ENCODE measurements around the gene SNX12.

SNX12 gene

GRCh38 chrX:71068044-71068918 lies at the start of gene SNX12:
SNX12 (minus strand) TSS chrX:71068334; CDS start chrX:71068306, 28 bp downstream.
- H3K9me3 Mint-ChIP-seq, result no peaks in the 10 kb centered on the region
- peaks cover 3% of the 10 kb centered on the region for H3K36me3 Mint-ChIP-seq
- DNase-seq (ENCODE audit: low spot score in 2 of 2), result peak; percentile 75 to 80
- H3K27me3 Mint-ChIP-seq, result no peaks in the 10 kb centered on the region
- peak; percentile 91 for ATAC-seq (ENCODE audit: low read depth)
- H3K27ac Mint-ChIP-seq, result peak within 1 kb of the TSS; percentile 94
- H3K4me3 Mint-ChIP-seq, result peak within 1 kb of the TSS; percentile 97
- H3K4me1 Mint-ChIP-seq, result peaks cover 16% of the 10 kb centered on the region

- no peak for DNase-seq (ENCODE audit: low spot score in 2 of 2)
- peaks cover 4% of the 10 kb centered on the region for H3K36me3 Mint-ChIP-seq
- no peak overlapping the region for H3K4me3 Mint-ChIP-seq
- no peak for ATAC-seq (ENCODE audit: low read depth)
- peak overlapping the region; percentile 97 for H3K27ac Mint-ChIP-seq
- no peaks in the 10 kb centered on the region for H3K9me3 Mint-ChIP-seq
- H3K4me1 Mint-ChIP-seq, result peaks cover 13% of the 10 kb centered on the region
- no peaks in the 10 kb centered on the region for H3K27me3 Mint-ChIP-seq
Measured at GRCh38 chrX:71117358-71117757, 49.2 kb upstream of the SNX12 start.

GRCh38 chrX:71111921-71112431 lies 43.8 kb upstream of the SNX12 start:
- Mint-ChIP-seq H3K36me3 (peaks cover 20% of the 10 kb centered on the region), H3K4me1 (peaks cover 39% of the 10 kb centered on the region), H3K27me3 (no peaks in the 10 kb centered on the region), H3K9me3 (no peaks in the 10 kb centered on the region), H3K4me3 (peak overlapping the region; percentile 98), H3K27ac (peak overlapping the region; percentile 100)
- ATAC-seq (ENCODE audit: low read depth), result peak; percentile 37
- DNase-seq (ENCODE audit: low spot score in 2 of 2), result peak in 1 of 2 donors; percentile 22

DNA sequence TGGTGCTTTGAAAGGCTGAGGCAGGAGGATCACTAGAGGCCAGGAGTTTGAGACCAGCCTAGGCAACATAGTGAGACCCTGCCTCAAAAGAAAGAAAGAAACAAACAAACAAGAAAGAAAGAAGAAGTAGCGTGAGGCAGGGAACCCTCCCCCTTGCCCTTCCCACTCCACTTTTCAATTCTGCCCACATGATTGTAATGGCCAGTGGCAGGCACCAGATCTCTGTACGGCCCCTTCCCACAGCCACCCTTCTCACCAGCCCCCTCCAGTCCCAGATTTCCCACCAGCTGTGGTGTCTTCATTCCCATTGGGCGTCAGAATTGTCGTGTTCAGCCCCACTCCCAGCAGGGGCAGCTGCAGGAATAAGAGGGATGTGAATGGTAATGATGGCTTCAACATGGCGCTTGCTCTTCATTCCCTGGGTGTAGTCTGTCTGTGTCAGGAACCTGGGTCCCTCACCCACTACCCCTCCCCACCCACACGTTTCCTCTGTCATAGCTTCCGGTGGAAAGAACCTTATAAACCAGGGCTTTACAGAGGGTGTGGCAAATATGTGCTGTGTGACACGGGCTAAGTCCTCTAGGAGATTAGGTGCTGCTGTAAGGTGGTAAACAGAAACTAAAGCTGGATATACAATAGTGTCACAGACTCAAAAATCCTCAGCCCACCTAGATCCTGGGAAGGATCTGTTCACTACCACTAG lies 43.2 kb upstream of the SNX12 start, which contains the start of gene IL2RG:
Gene IL2RG, minus strand, starts transcription at position 437 of the 703 bp plus-strand sequence. Its CDS starts 38 bp downstream, at position 399.
- DNase-seq (ENCODE audit: low spot score in 2 of 2) (peak; percentile 58 to 70), ATAC-seq (ENCODE audit: low read depth) (peak; percentile 91)
- H3K9me3 Mint-ChIP-seq, result no peaks in the 10 kb centered on the region
- H3K27ac Mint-ChIP-seq, result peak within 1 kb of the TSS; percentile 100
- peak within 1 kb of the TSS; percentile 98 for H3K4me3 Mint-ChIP-seq
- no peaks in the 10 kb centered on the region for H3K27me3 Mint-ChIP-seq
- H3K36me3 Mint-ChIP-seq, result peaks cover 24% of the 10 kb centered on the region
- H3K4me1 Mint-ChIP-seq, result peaks cover 43% of the 10 kb centered on the region

- ATAC-seq (ENCODE audit: low read depth), result no peak
- H3K27me3 Mint-ChIP-seq, result no peaks in the 10 kb centered on the region
- peaks cover 26% of the 10 kb centered on the region for H3K36me3 Mint-ChIP-seq
Measured at GRCh38 chrX:71109051-71109450, 40.9 kb upstream of the SNX12 start.

GRCh38 chrX:71107762-71108360 lies 39.7 kb upstream of the SNX12 start:
- no peaks in the 10 kb centered on the region for H3K9me3 Mint-ChIP-seq
- peaks cover 61% of the 10 kb centered on the region for H3K4me1 Mint-ChIP-seq
- no peaks in the 10 kb centered on the region for H3K27me3 Mint-ChIP-seq
- no peak for DNase-seq (ENCODE audit: low spot score in 2 of 2)
- peak overlapping the region; percentile 100 for H3K27ac Mint-ChIP-seq
- peak overlapping the region; percentile 98 for H3K4me3 Mint-ChIP-seq
- H3K36me3 Mint-ChIP-seq, result peaks cover 26% of the 10 kb centered on the region
- no peak for ATAC-seq (ENCODE audit: low read depth)

More at GRCh38 chrX:71109051-71109450, 40.9 kb upstream of the SNX12 start:
- Mint-ChIP-seq H3K9me3 (no peaks in the 10 kb centered on the region), H3K4me1 (peaks cover 54% of the 10 kb centered on the region), H3K27ac (peak overlapping the region; percentile 100), H3K4me3 (peak overlapping the region; percentile 98)
- DNase-seq (ENCODE audit: low spot score in 2 of 2), result no peak

GRCh38 chrX:71107245-71107644 lies 39.1 kb upstream of the SNX12 start:
- H3K9me3 Mint-ChIP-seq, result no peaks in the 10 kb centered on the region
- H3K36me3 Mint-ChIP-seq, result peaks cover 26% of the 10 kb centered on the region
- no peak for DNase-seq (ENCODE audit: low spot score in 2 of 2)
- peaks cover 62% of the 10 kb centered on the region for H3K4me1 Mint-ChIP-seq
- H3K27me3 Mint-ChIP-seq, result no peaks in the 10 kb centered on the region
- ATAC-seq (ENCODE audit: low read depth), result no peak
- H3K27ac Mint-ChIP-seq, result no peak overlapping the region
- H3K4me3 Mint-ChIP-seq, result no peak overlapping the region

DNA sequence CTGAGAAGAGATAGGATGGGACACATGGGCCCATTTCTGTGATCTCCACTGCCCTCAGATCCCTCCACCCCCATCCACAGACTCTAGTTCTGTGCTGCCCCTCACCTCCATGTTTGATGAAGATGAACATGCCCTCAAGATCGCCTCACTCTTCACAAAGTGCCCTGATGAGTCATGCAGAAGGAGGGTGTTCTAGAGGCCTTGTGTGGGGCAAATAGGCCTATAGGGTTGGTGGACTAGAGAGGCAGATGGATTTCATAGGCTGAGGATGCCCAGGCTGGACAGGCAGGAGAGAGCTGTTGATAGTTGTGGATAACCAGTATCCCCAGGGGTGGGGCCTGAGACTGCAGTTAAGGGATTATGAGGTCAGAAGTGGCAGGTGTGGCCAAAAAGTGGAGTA lies 38.3 kb upstream of the SNX12 start, which contains the start of gene CXorf65:
Gene CXorf65, minus strand, starts transcription at position 314 of the 400 bp plus-strand sequence. Its CDS starts 184 bp downstream, at position 130.
- Mint-ChIP-seq H3K36me3 (peaks cover 26% of the 10 kb centered on the region), H3K27ac (peak within 1 kb of the TSS; percentile 77), H3K9me3 (no peaks in the 10 kb centered on the region), H3K4me3 (peak within 1 kb of the TSS; percentile 4), H3K27me3 (no peaks in the 10 kb centered on the region), H3K4me1 (peaks cover 59% of the 10 kb centered on the region)
- DNase-seq (ENCODE audit: low spot score in 2 of 2), result no peak
- no peak for ATAC-seq (ENCODE audit: low read depth)

- peak overlapping the region; percentile 77 for H3K27ac Mint-ChIP-seq
- peaks cover 58% of the 10 kb centered on the region for H3K4me1 Mint-ChIP-seq
- H3K9me3 Mint-ChIP-seq, result no peaks in the 10 kb centered on the region
- no peaks in the 10 kb centered on the region for H3K27me3 Mint-ChIP-seq
- no peak overlapping the region for H3K4me3 Mint-ChIP-seq
- DNase-seq (ENCODE audit: low spot score in 2 of 2), result no peak
- ATAC-seq (ENCODE audit: low read depth), result peak; percentile 15
- H3K36me3 Mint-ChIP-seq, result peaks cover 22% of the 10 kb centered on the region
Measured at GRCh38 chrX:71105628-71106027, 37.5 kb upstream of the SNX12 start.

GRCh38 chrX:71103110-71103983 lies 35.2 kb upstream of the SNX12 start:
- ATAC-seq (ENCODE audit: low read depth) (peak; percentile 56), DNase-seq (ENCODE audit: low spot score in 2 of 2) (no peak)
- Mint-ChIP-seq H3K9me3 (no peaks in the 10 kb centered on the region), H3K4me3 (peak overlapping the region; percentile 62), H3K27ac (peak overlapping the region; percentile 92), H3K27me3 (no peaks in the 10 kb centered on the region), H3K36me3 (peaks cover 12% of the 10 kb centered on the region), H3K4me1 (peaks cover 51% of the 10 kb centered on the region)

- peak overlapping the region; percentile 62 for H3K4me3 Mint-ChIP-seq
- H3K36me3 Mint-ChIP-seq, result peaks cover 6% of the 10 kb centered on the region
- no peaks in the 10 kb centered on the region for H3K27me3 Mint-ChIP-seq
- ATAC-seq (ENCODE audit: low read depth) (no peak), DNase-seq (ENCODE audit: low spot score in 2 of 2) (no peak)
- H3K4me1 Mint-ChIP-seq, result peaks cover 44% of the 10 kb centered on the region
- H3K27ac Mint-ChIP-seq, result peak overlapping the region; percentile 92
- no peaks in the 10 kb centered on the region for H3K9me3 Mint-ChIP-seq
Measured at GRCh38 chrX:71102292-71102691, 34.2 kb upstream of the SNX12 start.

GRCh38 chrX:71100581-71101505 lies 32.7 kb upstream of the SNX12 start:
- H3K4me3 Mint-ChIP-seq, result no peak overlapping the region
- peak overlapping the region; percentile 79 for H3K27ac Mint-ChIP-seq
- H3K36me3 Mint-ChIP-seq, result peaks cover 2% of the 10 kb centered on the region
- ATAC-seq (ENCODE audit: low read depth), result no peak
- DNase-seq (ENCODE audit: low spot score in 2 of 2), result no peak
- H3K4me1 Mint-ChIP-seq, result peaks cover 36% of the 10 kb centered on the region
- no peaks in the 10 kb centered on the region for H3K27me3 Mint-ChIP-seq
- no peaks in the 10 kb centered on the region for H3K9me3 Mint-ChIP-seq
